GM21786 (cell line): ENCODE measurements around the gene ZNF568.

Experiments
- ATAC-seq: cut with Tn5 transposase; IDR thresholded peaks from one replicate; pipeline ENCODE4 v1.9.1; 2021; ENCODE audit not compliant: unreplicated experiment

Gene ZNF568

DNA sequence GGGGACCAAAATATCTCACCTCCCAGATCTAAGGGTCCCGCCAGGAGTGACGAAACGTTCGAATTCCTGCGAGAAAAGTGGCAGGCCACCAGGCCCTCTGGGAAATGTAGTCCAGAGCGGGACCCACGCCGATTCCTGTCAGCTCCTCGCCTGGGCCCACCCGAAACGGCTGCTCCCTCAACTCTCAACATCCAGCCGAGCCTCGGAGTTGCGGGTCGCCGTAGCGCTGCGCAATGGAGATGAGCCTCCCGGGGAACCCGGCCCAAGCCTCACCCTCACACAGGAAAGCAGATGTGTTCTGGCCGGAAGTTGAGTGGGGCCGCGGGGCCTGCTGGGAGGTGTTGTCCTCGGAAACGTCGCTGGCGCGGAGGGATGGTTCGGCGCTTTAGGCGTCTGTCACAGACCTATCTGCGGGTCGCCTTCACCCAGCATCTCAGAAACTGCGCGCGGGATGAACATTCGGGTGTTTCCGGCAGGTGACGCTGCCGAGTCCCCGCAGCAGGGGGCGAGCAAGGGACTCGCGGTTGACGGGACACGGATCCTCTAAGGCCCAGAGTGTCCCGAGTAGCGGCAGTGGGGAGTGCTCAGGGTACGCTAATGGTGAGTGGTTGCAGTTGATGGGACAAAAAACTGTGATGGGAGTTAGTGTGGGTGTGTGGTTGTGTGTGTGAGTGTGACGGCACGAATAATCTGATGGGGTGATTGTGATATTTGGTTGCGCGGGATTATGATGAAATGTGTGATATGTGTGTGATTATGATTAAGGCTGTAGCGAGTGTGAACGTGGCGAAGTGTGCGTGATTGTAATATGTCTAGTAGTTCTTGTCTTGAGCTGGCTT is at the start of gene ZNF568, which contains the start of gene ZNF829:
Gene ZNF568 (plus strand): TSS at position 341 of the 839 bp plus-strand sequence. CDS start 6,439 bp downstream, outside the sequence.
Gene ZNF829 (minus strand): TSS at position 300 of the 839 bp plus-strand sequence. CDS start 1,124 bp downstream, outside the sequence.
- ATAC-seq = peak; percentile 89

DNA sequence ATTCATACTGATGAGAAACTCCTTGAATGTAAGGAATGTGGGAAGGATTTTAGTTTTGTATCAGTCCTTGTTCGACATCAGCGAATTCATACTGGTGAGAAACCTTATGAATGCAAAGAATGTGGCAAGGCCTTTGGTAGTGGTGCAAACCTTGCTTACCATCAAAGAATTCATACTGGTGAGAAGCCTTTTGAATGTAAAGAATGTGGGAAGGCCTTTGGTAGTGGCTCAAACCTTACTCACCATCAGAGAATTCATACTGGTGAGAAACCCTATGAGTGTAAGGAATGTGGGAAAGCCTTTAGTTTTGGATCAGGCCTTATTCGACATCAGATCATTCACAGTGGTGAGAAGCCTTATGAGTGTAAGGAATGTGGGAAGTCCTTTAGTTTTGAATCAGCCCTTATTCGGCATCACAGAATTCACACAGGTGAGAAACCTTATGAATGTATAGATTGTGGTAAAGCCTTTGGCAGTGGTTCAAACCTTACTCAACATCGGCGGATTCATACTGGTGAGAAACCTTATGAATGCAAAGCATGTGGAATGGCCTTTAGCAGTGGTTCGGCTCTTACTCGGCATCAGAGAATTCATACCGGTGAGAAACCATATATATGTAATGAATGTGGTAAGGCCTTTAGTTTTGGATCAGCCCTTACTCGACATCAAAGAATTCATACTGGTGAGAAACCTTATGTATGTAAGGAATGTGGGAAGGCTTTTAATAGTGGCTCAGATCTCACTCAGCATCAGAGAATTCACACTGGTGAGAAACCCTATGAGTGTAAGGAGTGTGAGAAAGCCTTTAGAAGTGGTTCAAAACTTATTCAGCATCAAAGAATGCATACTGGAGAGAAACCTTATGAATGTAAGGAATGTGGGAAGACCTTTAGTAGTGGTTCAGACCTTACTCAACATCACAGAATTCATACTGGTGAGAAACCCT is 38.9 kb upstream of the ZNF568 start:
- ATAC-seq = no peak

DNA sequence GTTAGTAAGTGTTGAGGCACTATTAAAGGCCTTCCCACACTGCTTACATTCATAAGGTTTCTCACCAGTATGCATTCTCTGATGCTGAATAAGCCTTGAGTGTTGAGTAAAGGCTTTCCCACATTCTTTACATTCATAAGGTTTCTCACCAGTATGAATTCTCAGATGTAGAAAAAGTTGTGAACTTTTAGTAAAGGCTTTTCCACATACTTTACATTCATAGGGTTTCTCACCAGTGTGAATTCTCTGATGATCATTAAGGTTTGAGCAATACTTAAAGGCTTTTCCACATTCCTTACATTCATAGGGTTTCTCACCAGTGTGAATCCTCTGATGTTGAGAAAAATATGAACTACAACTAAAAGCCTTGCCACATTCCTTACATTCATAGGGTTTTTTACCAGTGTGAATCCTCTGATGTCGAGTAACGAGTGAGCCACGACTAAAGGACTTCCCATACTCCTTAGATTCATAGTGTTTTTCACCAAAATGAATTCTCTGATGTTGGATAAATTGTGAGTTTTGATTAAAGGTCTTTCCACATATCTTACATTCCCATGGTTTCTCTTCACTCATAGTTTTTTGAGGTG is 24.3 kb upstream of the ZNF568 start:
- ATAC-seq = no peak

DNA sequence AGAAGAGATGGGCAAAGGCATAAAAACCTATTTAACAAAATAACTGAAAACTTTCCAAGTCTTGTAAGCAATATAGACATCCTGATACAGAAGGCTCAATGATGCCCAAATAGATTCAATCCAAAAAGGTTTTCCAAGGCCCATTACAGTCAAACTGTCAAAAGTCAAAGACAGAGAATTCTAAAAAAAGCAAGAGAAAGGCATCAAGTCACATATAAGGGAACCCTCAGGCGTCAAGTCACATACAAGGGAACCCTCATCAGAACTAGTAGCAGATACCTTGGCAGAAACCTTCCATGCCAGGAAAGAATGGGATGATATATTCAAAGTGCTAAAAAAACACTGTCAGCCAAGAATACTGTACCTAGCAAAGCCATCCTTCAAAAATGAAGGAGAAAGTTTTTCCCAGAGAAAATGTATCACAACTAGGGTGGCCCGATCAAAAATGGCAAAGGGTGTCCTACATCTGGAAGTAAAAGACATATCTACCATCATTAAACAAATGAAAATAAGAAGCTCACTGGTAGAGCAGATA is 21.2 kb upstream of the ZNF568 start:
- no peak for ATAC-seq

DNA sequence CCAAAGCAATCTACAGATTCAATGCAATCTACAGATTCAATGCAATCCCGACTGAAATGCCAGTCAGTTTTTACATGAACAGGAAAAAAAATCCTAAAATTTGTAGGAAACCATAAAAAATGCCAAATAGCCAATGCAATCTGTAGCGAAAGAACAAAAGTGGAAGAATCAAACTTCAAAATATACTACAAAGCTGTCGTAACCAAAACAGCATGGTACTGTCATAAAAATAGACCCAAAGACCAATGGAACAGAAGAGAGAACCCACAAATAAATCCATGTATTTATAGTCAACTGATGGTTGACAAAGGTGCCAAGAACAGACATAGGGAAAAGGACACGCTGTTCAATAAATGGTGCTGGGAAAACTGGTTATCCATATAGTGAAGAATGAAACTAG is 17.7 kb upstream of the ZNF568 start:
- ATAC-seq = no peak

DNA sequence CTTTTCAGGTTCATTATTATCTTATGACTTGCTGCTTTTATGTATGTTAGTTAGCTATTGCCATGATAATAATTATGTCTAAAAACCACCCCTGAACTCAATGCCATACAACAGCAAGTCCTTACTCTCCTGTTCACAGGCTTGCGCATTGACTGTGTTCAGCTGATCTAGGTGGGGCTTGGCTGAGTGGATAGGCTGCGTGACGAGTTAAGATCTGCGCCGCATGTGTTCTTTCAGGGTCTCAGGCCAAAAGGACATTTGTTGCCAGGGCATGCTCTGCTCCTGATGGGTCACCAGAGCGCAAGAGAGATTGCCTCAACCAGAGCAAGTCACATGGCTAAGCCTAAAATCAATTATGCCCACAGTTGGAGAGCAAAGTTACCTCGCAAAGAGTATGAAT is 859 bp downstream of the ZNF568 start:
- no peak for ATAC-seq

DNA sequence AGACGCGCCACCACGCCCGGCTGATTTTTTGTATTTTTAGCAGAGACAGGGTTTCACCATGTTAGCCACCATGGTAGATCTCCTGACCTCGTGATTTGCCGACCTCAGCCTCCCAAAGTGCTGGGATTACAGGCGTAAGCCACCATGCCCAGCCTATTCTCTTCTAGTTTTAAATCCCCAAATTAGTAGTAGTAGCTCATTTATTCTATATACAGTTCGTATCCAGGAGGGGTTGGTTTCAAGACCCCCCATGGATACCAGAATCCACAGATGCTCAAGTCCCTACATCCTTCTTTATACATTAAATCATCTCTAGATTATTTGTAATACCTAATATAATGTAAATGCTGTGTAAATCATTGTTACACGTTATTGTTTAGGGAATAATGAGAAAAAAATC is 2.0 kb downstream of the ZNF568 start:
- ATAC-seq = no peak

DNA sequence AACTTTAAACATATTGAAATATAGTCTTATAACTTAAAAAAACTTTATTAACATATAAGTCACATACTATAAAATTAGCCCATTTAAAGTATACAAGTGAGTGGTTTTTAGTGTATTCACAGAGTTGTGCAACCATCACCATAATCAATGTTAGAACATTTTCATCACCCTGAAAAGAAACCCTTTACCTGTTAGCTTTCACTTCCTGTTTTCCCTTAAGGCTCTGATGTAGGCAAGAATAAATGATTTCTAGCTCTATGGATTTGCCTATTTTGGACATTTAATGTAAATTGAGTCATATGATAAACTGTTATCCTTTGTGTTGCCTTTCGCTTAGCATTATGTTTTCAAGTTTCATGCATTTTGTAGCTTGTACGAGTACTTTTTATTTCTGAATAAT is 15.6 kb downstream of the ZNF568 start:
- no peak for ATAC-seq

DNA sequence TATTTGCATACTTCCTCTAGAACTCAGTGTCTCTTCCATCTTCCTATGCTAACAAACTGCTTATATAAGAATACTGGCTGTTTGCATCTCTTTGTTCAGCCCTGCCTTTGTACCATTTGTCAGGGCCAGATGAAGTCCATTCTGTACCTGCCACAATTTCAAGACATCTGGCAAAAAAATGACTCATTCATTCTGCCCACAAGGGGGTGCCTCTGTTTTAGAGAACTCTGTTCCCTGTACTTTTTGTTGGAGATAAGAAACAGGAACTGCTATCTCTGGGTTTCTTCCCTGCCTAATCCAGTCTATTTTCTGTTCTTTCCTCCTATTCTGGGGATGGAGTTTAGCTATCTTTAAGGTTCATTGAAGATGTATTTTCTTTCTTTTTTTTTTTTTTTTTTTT is 23.0 kb downstream of the ZNF568 start:
- no peak for ATAC-seq

DNA sequence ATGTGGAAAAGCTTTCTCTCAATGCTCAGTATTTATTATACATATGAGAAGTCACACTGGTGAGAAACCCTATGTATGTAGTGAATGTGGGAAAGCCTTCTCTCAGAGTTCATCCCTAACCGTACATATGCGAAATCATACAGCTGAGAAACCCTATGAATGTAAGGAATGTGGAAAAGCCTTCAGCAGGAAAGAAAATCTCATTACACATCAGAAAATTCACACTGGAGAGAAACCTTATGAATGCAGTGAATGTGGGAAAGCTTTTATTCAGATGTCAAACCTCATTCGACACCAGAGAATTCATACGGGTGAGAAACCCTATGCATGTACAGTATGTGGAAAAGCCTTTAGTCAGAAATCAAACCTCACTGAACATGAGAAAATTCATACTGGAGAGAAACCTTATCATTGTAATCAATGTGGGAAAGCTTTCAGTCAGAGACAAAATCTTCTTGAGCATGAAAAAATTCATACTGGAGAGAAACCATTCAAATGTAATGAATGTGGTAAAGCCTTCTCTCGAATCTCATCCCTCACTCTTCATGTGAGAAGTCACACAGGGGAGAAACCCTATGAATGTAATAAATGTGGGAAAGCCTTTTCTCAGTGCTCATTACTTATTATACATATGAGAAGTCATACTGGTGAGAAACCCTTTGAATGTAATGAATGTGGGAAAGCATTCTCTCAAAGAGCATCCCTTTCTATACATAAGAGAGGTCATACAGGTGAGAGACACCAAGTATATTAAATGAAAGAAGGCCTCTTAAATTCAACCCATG is 34.4 kb downstream of the ZNF568 start:
- ATAC-seq = no peak

DNA sequence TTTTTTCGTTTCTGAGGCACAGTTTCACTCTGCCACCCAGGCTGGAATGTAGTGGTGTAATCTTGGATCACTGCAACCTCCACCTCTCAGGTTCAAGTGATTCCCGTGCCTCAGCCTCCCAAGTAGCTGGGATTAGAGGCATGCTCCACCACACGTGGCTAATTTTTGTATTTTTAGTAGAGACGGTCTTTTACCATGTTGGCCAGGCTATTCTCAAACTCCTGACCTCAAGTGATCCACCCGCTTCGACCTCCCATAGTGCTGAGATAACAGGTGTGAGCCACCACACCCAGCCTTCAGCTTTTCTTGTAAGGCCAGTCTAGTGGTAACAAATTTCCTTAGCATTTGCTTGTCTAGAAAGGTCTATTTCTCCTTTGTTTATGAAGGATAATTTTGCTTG is 46.2 kb downstream of the ZNF568 start:
- ATAC-seq = no peak

DNA sequence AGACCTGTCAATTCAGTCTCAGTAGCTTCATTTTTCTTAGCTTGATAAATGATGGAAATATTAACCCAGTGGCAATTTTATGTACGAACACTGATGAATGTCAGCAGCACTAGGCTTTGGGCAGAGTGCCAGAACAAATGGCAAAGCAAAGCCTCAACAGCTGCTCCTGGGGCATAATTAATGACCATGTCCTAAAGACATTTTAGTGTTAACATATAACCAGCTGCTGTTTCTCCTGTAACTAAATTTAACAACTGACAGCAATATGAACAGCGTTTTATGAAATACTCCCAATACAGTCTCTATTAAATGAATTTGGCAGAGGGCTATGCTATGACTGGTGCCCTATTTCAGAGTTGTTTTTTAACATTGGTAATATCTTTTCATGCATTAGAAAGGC is 47.1 kb downstream of the ZNF568 start:
- ATAC-seq = no peak

DNA sequence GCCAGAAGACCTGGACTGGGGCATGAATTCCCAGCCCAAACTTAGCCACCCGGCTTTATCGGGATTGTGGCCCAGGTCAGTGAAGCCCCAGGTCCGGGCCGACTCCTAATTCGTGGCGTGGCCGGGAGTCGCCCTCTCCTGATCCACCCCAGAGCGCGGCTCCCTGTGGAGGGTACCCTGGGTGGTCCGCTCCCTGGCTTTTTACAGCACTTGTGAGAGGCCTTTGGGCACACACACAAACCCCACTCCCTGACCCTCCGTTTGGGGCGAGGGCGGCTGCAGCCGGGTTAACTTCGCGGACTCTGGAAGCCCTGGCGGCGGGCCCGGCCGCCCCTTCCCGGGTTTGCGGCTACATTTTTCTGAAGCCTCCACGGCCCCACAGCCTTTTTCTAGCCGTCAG is 56.4 kb downstream of the ZNF568 start:
- no peak for ATAC-seq

DNA sequence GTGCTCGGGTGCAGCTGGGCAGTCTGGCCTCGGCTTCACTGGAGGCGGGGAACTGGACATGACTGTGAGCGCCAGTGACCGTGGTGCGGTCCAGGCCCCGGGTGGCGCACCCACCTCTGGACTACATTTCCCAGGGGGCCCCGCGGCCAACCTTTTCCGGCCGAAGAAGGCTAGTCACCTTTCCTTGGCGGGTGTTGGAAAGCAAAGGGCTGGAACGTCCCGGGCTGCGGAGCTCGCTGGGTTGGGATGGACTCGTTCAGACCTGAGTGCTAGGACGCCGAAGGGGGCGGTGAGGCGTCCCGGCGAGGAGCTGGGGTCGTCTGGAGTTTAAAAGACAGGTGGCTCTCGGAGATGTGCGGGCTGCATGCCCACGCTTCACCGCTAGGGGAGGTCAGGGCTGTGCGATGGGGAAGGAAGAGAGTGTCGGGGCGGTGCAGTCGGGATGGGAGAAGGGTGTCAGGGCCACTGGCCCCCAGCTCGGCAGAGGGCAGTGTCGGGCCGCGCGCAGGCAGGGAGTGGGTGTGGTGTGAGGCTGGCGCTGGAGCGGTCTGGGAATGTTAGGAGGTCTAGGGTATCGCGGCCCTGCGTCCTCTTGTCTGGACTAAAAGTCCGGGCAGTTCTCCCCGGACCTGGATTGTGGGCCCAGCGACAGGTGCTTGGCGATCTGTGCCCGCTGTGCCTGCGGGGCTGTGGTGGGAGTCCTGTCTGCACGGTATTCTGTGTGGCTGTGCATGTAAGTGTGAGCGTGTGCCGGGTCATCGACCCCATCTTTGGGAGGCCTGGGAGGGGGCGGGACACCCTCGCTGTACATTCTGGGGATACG is 57.1 kb downstream of the ZNF568 start:
- ATAC-seq = peak; percentile 86

DNA sequence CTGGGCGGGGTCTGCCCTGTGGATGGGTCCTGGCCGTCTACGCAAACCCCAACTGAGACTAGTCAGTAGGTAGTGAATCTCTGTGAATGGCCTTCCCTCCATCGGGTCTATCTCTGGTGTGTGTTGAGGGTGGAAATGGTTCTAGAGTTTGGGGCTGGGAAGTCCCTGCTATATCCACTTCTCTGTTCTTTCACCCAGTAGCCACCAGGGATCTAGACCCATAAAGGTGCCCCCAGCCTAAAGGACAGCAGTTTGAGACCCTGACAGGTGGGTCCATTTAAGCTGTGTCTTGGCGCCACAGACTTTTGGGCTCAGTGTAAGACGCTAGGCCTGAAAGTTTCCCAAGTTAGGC is 57.7 kb downstream of the ZNF568 start:
- no peak for ATAC-seq

DNA sequence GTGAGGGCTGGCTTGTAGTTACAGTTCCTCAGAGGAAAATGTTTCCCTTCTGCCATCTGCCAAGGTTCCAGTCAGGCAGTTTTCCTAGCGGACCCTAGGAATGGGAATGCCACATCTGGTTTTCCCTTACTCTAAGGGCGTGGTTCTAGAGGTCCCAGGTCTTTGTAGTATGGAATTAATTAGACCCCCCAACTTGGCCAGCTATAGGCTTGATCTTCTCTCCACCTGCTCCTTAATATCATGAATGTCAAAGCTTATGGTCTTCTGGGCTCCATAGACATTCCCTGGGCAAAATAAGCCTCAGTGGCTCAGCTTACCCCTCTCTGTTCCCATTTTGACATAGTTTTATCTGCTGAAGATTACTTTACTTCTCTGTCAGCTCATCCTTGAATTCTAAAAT is 70.0 kb downstream of the ZNF568 start:
- ATAC-seq = no peak

DNA sequence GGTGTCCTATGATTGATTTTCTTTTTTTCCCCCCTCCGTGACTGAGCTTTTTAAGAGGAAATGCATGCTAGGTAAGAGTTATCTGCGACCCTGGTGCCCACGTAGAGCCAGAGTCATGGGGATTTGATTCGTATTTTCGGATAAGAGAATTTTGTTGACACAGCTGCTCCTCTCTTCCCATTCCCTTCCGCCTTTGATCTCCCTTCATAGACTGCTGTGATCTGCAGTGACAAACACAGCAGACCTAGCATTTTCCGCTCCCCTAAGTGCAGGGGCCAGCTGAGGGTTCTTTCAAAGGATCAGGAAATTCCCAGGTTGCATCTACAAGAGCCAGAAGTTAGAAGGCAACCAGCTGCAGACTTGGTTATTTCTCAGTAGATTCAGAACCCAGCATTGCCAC is 70.5 kb downstream of the ZNF568 start:
- no peak for ATAC-seq

DNA sequence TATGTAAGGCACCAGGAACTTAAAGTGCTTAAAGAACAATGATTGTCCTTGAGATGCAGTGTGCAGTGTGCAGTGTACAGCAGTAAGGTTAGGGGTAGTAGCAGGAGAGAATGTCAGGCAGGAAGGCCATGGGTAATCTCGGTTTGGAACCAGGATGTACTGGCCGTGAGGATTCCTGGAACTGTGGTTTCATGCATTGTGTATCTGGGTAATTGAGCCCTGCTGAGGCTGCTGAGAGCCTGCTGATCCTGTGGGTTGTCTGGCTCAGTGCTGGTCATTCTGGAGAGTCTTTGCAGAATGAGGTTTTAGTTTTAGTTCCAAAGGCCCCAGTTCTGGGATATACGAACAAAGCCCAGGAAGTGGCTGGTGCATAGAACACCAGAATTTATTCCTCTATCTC is 71.0 kb downstream of the ZNF568 start:
- no peak for ATAC-seq

DNA sequence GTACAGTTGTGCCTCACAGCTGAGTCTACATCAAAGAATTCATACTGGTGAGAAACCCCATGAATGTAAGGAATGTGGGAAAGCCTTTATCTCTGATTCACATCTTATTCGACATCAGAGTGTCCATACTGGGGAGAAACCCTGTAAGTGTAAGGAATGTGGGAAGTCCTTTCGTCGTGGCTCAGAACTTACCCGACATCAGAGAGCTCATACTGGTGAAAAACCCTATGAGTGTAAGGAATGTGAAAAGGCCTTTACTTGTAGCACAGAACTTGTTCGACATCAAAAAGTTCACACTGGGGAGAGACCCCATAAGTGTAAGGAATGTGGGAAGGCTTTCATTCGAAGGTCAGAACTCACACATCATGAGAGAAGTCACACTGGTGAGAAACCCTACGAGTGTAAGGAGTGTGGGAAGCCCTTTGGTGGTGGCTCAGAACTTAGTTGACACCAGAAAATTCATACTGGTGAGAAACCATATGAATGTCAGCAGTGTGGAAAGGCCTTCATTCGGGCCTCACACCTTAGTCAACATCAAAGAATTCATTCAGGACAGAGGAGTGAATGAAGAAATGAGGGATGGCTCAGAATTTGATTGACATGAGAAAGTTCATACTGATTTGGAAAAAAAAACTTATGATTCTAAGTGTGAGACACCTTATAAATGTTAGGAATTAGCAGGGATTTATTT is 81.2 kb downstream of the ZNF568 start:
- ATAC-seq = no peak
